HCT116 (cell line): ENCODE results near the gene IL31RA. TPM values are rescaled to one million over a fixed set of nuclear protein-coding genes. Genes with fewer than 3 reads are reported as not detected.

ENCODE experiments used
- ATAC-seq: fragments of 200-7000 bp; cut with Tn5 transposase; 2 replicates; pipeline ENCODE4 v1.9.1; 2020; ENCODE audit warnings: mild to moderate bottlenecking, moderate library complexity
- BruUV-seq: library from RNA; stranded (reverse); fragments of 400-500 nt; replicated peaks from 2 replicates; lab custom pipeline; 2021; lab: Mats Ljungman, UMichigan
- CTCF ChIA-PET: fragments of 300-600 bp; sonication (Branson Sonifier 250); formaldehyde crosslinking; loops from one replicate; lab custom pipeline; 2021; ENCODE audit warnings: antibody characterized with exemption; lab: Charles Lee
- POLR2A ChIA-PET: fragments of 300-600, 350-600 bp; sonication (Branson Sonifier 250); formaldehyde crosslinking; loops from one replicate; lab custom pipeline; 2021; ENCODE audit warnings: antibody characterized with exemption; lab: Charles Lee
- RAD21 ChIA-PET, 2 experiments: fragments of 300-600 bp; sonication (Branson Sonifier 250); formaldehyde crosslinking; loops; one replicate each; lab custom pipeline; 2023; ENCODE audit warnings: low total read pairs in 2 of 2; ENCODE audit not compliant: uncharacterized antibody in 2 of 2, unreplicated experiment in 2 of 2, low non-redundant PET in 1 of 2; lab: Charles Lee
- DNase-seq: peaks from one replicate; pipeline ENCODE4 v3.0.0-alpha.2; 2010; ENCODE audit warnings: low read depth, low spot score
- H2AFZ ChIP-seq: fragments of 200-600 bp; shearing (Covaris generic), sonication (generic); 2 replicates; pipeline ENCODE4 v1.6.1; 2017; ENCODE audit warnings: low read depth, mixed run types, mixed read lengths, antibody characterized with exemption, low read length; ENCODE audit not compliant: poor library complexity, severe bottlenecking
- H3K27ac ChIP-seq: 2 replicates; pipeline ENCODE4 v1.5.1; 2012; ENCODE audit warnings: low read depth, low read length
- H3K27me3 ChIP-seq: fragments of 200-600 bp; sonication (generic); 2 replicates; pipeline ENCODE4 v1.6.1; 2016; ENCODE audit warnings: mixed run types, low read length, mixed read lengths; ENCODE audit not compliant: insufficient read depth
- H3K36me3 ChIP-seq, 2 experiments: fragments of 200-500 bp in 1 of 2; fragments of 200-600 bp in 1 of 2; sonication (Bioruptor generic) in 1 of 2; sonication (generic) in 1 of 2; 2 replicates each; pipeline versions ENCODE4 v1.5.1 to v1.6.1; 2014 to 2016; ENCODE audit warnings: low read length in 2 of 2, inconsistent platforms in 1 of 2, mixed read lengths in 1 of 2, mixed run types in 1 of 2; ENCODE audit not compliant: insufficient read depth in 2 of 2, control insufficient read depth in 1 of 2
- H3K4me1 ChIP-seq, 2 experiments: fragments of 200-600 bp in 1 of 2; sonication (generic) in 1 of 2; 2 replicates each; pipeline versions ENCODE4 v1.5.1 to v1.6.1; 2012 to 2017; ENCODE audit warnings: low read length in 2 of 2, inconsistent platforms in 1 of 2, mild to moderate bottlenecking in 1 of 2, mixed read lengths in 1 of 2, mixed run types in 1 of 2, moderate library complexity in 1 of 2; ENCODE audit not compliant: insufficient read depth in 2 of 2, control insufficient read depth in 1 of 2
- H3K4me2 ChIP-seq: fragments of 200-600 bp; sonication (generic); 2 replicates; pipeline ENCODE4 v1.6.1; 2017; ENCODE audit warnings: mixed run types, low read length, mixed read lengths
- H3K4me3 ChIP-seq, 2 experiments: fragments of 200-600 bp in 1 of 2; sonication (generic) in 1 of 2; replicated peaks in 1 of 2; 2 replicates each; pipeline ENCODE4 v1.5.1; 2011 to 2016; ENCODE audit warnings: low read length in 2 of 2, control low read depth in 1 of 2, low read depth in 1 of 2, mild to moderate bottlenecking in 1 of 2, mixed read lengths in 1 of 2, mixed run types in 1 of 2
- H3K79me2 ChIP-seq: fragments of 200-600 bp; sonication (generic); 2 replicates; pipeline ENCODE4 v1.6.1; 2017; ENCODE audit warnings: mild to moderate bottlenecking, mixed run types, low read length, moderate library complexity, mixed read lengths; ENCODE audit not compliant: insufficient read depth
- H3K9ac ChIP-seq: fragments of 200-600 bp; sonication (generic); 2 replicates; pipeline ENCODE4 v1.6.1; 2016; ENCODE audit warnings: low read length, mixed read lengths
- H3K9me2 ChIP-seq: fragments of 200-600 bp; sonication (generic), shearing (Covaris generic); 2 replicates; pipeline ENCODE4 v1.6.1; 2017; ENCODE audit warnings: mixed run types, mild to moderate bottlenecking, moderate library complexity; ENCODE audit not compliant: insufficient read depth
- H3K9me3 ChIP-seq, 2 experiments: fragments of 200-500 bp in 1 of 2; fragments of 200-600 bp in 1 of 2; sonication (Bioruptor generic) in 1 of 2; sonication (generic) in 1 of 2; 2 replicates each; pipeline ENCODE4 v1.6.1; 2014 to 2017; ENCODE audit warnings: low read length in 2 of 2, mixed read lengths in 2 of 2, inconsistent platforms in 1 of 2, low read depth in 1 of 2, mild to moderate bottlenecking in 1 of 2, mixed run types in 1 of 2, moderate library complexity in 1 of 2; ENCODE audit not compliant: control insufficient read depth in 1 of 2, insufficient read depth in 1 of 2
- H4K20me1 ChIP-seq: fragments of 200-600 bp; sonication (generic), shearing (Covaris generic); 2 replicates; pipeline ENCODE4 v1.6.1; 2017; ENCODE audit warnings: mixed run types, mild to moderate bottlenecking, moderate library complexity; ENCODE audit not compliant: insufficient read depth
- EGR1 ChIP-seq: IDR thresholded peaks from 2 replicates; pipeline ENCODE4 v1.6.1; 2012; ENCODE audit warnings: low read depth
- EZH2phosphoT487 ChIP-seq: fragments of 200-600 bp; IDR thresholded peaks from 2 replicates; pipeline ENCODE4 v1.6.1; 2018; ENCODE audit warnings: antibody characterized with exemption, borderline replicate concordance
- FOSL1 ChIP-seq: IDR thresholded peaks from 2 replicates; pipeline ENCODE4 v1.6.1; 2012; ENCODE audit warnings: low read depth
- JUND ChIP-seq: IDR thresholded peaks from 2 replicates; pipeline ENCODE4 v1.6.1; 2012
- POLR2A ChIP-seq: IDR thresholded peaks from 2 replicates; pipeline ENCODE4 v1.7.0; 2011; ENCODE audit warnings: borderline replicate concordance; ENCODE audit not compliant: insufficient read depth, insufficient read length; ENCODE audit errors: extremely low read depth
- POLR2AphosphoS5 ChIP-seq: IDR thresholded peaks from 2 replicates; pipeline ENCODE4 v1.6.1; 2011; ENCODE audit warnings: mild to moderate bottlenecking, low read depth, low read length, moderate library complexity
- RAD21 ChIP-seq: IDR thresholded peaks from 2 replicates; pipeline ENCODE4 v1.6.1; 2012; ENCODE audit warnings: low read depth, mild to moderate bottlenecking
- SRF ChIP-seq: IDR thresholded peaks from 2 replicates; pipeline ENCODE4 v1.6.1; 2012; ENCODE audit warnings: low read depth
- TCF7L2 ChIP-seq: IDR thresholded peaks from 2 replicates; pipeline ENCODE4 v1.7.0; 2011; ENCODE audit warnings: borderline replicate concordance, inconsistent platforms; ENCODE audit not compliant: insufficient read depth, insufficient read length; ENCODE audit errors: extremely low read depth
- intact Hi-C: fragments of 100-400 bp; cut with micrococcal nuclease; formaldehyde crosslinking; loops from 2 replicates; pipeline ENCODE4 v1.10.0; 2022
- total RNA-seq: library from RNA; stranded (reverse); gene quantifications from one replicate; pipeline ENCODE4 v1.2.1, GENCODE V29; 2021; ENCODE audit not compliant: unreplicated experiment
- TF ChIP-seq, protein P1 (sequence below): IDR thresholded peaks from 2 replicates; pipeline ENCODE4 v1.6.1; 2011; ENCODE audit warnings: mild to moderate bottlenecking, low read length, moderate library complexity; ENCODE audit not compliant: insufficient replicate concordance; ENCODE audit errors: extremely low read depth
- TF ChIP-seq, protein P2 (sequence below): IDR thresholded peaks from 2 replicates; pipeline ENCODE4 v1.6.1; 2012; ENCODE audit warnings: low read depth
- TF ChIP-seq, protein P3 (sequence below): IDR thresholded peaks from 2 replicates; pipeline ENCODE4 v1.6.1; 2012
- TF ChIP-seq, protein P4 (sequence below), 3 experiments: fragments of 200-600 bp in 1 of 3; sonication (generic) in 1 of 3; IDR thresholded peaks in 2 of 3; conservative IDR thresholded peaks in 1 of 3; 2 replicates each; pipeline ENCODE4 v1.5.1; 2012 to 2017; ENCODE audit warnings: low read depth in 2 of 3, low read length in 2 of 3, antibody characterized with exemption in 1 of 3, borderline replicate concordance in 1 of 3, control low read depth in 1 of 3, mild to moderate bottlenecking in 1 of 3, mixed read lengths in 1 of 3, mixed run types in 1 of 3, moderate library complexity in 1 of 3; ENCODE audit not compliant: insufficient read depth in 1 of 3

The IL31RA gene
- total RNA-seq, 1 experiment from 2014 or later: 0.59 TPM

DNA sequence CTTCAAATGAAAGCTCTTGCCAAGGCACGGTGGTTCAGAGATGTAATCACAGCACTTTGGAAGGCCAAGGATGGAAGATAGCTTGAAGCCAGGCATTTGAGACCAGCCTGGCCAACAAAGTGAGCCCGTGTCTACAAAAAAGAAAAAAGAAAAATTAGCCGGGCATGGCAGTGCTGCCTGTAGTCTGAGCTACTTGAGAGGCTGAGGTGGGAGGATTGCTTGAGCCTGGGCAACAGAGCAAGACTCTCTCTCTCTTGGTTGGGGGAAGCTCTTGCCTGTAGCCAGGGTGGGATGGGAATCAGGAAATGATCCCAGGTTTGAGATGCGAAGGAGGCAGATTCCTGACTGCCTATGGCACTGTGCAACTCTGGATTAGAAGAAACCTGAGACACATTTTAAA is 81.5 kb downstream of the IL31RA start (continued):
- TF ChIP-seq, protein P1, sequence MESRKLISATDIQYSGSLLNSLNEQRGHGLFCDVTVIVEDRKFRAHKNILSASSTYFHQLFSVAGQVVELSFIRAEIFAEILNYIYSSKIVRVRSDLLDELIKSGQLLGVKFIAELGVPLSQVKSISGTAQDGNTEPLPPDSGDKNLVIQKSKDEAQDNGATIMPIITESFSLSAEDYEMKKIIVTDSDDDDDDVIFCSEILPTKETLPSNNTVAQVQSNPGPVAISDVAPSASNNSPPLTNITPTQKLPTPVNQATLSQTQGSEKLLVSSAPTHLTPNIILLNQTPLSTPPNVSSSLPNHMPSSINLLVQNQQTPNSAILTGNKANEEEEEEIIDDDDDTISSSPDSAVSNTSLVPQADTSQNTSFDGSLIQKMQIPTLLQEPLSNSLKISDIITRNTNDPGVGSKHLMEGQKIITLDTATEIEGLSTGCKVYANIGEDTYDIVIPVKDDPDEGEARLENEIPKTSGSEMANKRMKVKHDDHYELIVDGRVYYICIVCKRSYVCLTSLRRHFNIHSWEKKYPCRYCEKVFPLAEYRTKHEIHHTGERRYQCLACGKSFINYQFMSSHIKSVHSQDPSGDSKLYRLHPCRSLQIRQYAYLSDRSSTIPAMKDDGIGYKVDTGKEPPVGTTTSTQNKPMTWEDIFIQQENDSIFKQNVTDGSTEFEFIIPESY: no peak
- TF ChIP-seq FOSL1 (no peak), RAD21 (no peak), SRF (no peak), EGR1 (no peak), POLR2A (no peak), JUND (no peak)
- TF ChIP-seq, all 23 proteins: peak for 0

DNA sequence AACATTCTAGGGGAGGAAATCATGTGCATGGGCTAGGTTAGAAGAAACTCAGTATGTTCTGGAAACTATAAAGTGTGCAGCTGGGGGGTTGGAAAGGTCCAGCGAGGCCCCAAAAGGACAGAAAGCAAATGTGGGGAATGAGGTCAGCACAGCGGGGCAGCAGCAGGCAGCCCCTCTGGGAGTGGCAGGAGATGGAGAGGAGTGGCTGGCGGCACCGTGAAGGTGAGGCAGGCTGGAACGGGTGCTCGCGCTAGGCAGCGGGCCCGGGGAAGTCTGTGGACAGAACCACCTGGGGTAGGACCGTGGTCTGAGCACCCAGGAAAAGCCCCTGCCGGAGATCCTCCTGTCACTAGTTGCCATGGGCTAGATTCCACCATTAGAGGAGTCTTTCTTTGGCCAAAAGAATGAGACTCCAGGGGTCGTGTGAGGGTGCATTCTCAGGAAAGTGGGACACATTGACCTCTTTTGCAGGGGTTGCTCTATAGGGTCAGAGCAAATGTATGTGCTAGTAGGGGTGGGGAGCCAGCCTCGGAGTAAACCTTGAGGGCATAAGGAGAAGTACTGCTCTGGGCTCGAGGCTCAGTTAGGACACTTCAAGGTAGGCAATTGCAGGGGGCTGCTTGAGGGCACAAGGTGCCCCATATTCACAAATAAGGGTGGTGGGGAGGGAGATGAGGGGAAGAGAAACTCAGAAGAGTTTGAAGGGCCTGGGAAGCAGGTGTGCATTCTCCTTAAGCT is 82.4 kb downstream of the IL31RA start:
- no peaks in the 10 kb centered on the region for H4K20me1 ChIP-seq
- BruUV-seq: no TSS peak
- H3K9ac ChIP-seq: no peak overlapping the region
- H3K27me3 ChIP-seq: no peaks in the 10 kb centered on the region
- ChIA-PET RAD21 (no interaction called here), POLR2A (no interaction called here), CTCF (interaction anchor here (4.9 kb wide), 1 partner anchor 267 kb away, joined by 102 read pairs; no protein-coding TSS in a partner anchor)
- no peak overlapping the region for H3K4me3 ChIP-seq
- no peak overlapping the region for H2AFZ ChIP-seq
- DNase-seq (no peak), ATAC-seq (no peak)
- no peaks in the 10 kb centered on the region for H3K9me3 ChIP-seq
- no peak overlapping the region for H3K4me2 ChIP-seq
- intact Hi-C loops: no loop called here
- H3K79me2 ChIP-seq: no peaks in the 10 kb centered on the region
- no peak overlapping the region for H3K27ac ChIP-seq
- no peaks in the 10 kb centered on the region for H3K36me3 ChIP-seq
- H3K4me1 ChIP-seq: no peaks in the 10 kb centered on the region
- H3K9me2 ChIP-seq: no peaks in the 10 kb centered on the region
- TF ChIP-seq TCF7L2 (no peak), RAD21 (no peak), SRF (no peak), POLR2AphosphoS5 (no peak), FOSL1 (no peak), EZH2phosphoT487 (no peak)
- TF ChIP-seq, protein P2, sequence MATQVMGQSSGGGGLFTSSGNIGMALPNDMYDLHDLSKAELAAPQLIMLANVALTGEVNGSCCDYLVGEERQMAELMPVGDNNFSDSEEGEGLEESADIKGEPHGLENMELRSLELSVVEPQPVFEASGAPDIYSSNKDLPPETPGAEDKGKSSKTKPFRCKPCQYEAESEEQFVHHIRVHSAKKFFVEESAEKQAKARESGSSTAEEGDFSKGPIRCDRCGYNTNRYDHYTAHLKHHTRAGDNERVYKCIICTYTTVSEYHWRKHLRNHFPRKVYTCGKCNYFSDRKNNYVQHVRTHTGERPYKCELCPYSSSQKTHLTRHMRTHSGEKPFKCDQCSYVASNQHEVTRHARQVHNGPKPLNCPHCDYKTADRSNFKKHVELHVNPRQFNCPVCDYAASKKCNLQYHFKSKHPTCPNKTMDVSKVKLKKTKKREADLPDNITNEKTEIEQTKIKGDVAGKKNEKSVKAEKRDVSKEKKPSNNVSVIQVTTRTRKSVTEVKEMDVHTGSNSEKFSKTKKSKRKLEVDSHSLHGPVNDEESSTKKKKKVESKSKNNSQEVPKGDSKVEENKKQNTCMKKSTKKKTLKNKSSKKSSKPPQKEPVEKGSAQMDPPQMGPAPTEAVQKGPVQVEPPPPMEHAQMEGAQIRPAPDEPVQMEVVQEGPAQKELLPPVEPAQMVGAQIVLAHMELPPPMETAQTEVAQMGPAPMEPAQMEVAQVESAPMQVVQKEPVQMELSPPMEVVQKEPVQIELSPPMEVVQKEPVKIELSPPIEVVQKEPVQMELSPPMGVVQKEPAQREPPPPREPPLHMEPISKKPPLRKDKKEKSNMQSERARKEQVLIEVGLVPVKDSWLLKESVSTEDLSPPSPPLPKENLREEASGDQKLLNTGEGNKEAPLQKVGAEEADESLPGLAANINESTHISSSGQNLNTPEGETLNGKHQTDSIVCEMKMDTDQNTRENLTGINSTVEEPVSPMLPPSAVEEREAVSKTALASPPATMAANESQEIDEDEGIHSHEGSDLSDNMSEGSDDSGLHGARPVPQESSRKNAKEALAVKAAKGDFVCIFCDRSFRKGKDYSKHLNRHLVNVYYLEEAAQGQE: no peak
- TF ChIP-seq, protein P3, sequence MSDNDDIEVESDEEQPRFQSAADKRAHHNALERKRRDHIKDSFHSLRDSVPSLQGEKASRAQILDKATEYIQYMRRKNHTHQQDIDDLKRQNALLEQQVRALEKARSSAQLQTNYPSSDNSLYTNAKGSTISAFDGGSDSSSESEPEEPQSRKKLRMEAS: no peak
- TF ChIP-seq, protein P1: no peak
- TF ChIP-seq, protein P4, sequence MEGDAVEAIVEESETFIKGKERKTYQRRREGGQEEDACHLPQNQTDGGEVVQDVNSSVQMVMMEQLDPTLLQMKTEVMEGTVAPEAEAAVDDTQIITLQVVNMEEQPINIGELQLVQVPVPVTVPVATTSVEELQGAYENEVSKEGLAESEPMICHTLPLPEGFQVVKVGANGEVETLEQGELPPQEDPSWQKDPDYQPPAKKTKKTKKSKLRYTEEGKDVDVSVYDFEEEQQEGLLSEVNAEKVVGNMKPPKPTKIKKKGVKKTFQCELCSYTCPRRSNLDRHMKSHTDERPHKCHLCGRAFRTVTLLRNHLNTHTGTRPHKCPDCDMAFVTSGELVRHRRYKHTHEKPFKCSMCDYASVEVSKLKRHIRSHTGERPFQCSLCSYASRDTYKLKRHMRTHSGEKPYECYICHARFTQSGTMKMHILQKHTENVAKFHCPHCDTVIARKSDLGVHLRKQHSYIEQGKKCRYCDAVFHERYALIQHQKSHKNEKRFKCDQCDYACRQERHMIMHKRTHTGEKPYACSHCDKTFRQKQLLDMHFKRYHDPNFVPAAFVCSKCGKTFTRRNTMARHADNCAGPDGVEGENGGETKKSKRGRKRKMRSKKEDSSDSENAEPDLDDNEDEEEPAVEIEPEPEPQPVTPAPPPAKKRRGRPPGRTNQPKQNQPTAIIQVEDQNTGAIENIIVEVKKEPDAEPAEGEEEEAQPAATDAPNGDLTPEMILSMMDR (IDR thresholded peaks at IDR 0.05 in 2 of 3, conservative IDR thresholded peaks at IDR 0.05 in 1 of 3; ENCODE audit: borderline replicate concordance in 1 of 3, insufficient read depth in 1 of 3, low read depth in 2 of 3, low read length in 2 of 3): no peak
